Measurements from ENCODE around the gene CRIP3. TPM values are rescaled to one million over a fixed set of nuclear protein-coding genes. Genes with fewer than 3 reads are reported as not detected.

CRIP3 gene
- total and polyA plus RNA-seq, 2 of the 4 experiments (the other 2 are of a cell fraction), result not detected

DNA sequence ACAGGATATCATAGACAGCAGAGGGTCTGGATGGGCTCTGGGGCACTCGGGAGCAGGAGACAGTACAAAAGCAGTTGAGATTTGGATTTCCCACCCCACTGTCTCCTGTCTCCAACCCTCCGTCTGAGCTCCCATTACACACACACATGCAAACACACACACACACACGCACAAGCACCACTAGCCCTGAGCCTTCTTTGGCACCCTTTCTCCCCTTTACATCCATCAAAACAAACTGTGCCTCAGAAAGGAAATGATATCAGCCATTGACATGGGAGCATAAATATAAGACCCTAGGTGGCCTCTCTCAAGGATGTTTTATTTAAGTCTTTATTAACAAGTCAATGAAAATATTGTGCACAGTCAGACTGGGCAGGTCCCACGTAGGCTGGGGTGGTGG lies 47.8 kb downstream of the CRIP3 start:
- Histone ChIP-seq H3K4ac (ENCODE audit: low read depth, low read length) (no peak overlapping the region), H3K79me1 (ENCODE audit: low read depth in 1 of 2, low read length in 2 of 2) (no peaks in the 10 kb centered on the region), H3K9me1 (ENCODE audit: insufficient read depth, low read length) (no peaks in the 10 kb centered on the region), H3K4me1 (ENCODE audit: control insufficient read depth, insufficient read depth, low read length) (no peaks in the 10 kb centered on the region), H3K23ac (ENCODE audit: low read depth, low read length) (no peak overlapping the region), H4K5ac (ENCODE audit: low read depth, low read length) (no peak overlapping the region), H3K27ac (ENCODE audit: insufficient read depth, low read length) (no peak overlapping the region), H2BK5ac (ENCODE audit: low read depth, low read length, poor library complexity, severe bottlenecking) (no peak overlapping the region), H3K56ac (ENCODE audit: extremely low read depth, insufficient read depth, low read length) (no peak overlapping the region), H3K14ac (replicated peaks; ENCODE audit: low read depth, low read length) (no peak overlapping the region), H3K9me3 (ENCODE audit: control insufficient read depth, insufficient read depth, low read length) (no peaks in the 10 kb centered on the region), H3K4me2 (ENCODE audit: low read depth, low read length) (no peak overlapping the region), H4K20me1 (ENCODE audit: insufficient read depth, low read length) (no peaks in the 10 kb centered on the region), H2BK120ac (ENCODE audit: low read depth, low read length) (no peak overlapping the region), H2BK15ac (ENCODE audit: low read depth, low read length) (no peak overlapping the region), H2AK5ac (ENCODE audit: low read depth, low read length) (no peak overlapping the region), H4K8ac (ENCODE audit: low read depth in 2 of 2, low read length in 2 of 2) (no peak overlapping the region), H3K18ac (ENCODE audit: low read depth, low read length) (no peak overlapping the region), H3K9ac (ENCODE audit: low read depth, low read length) (no peak overlapping the region), H2BK20ac (ENCODE audit: low read depth, low read length) (no peak overlapping the region), H3K27me3 (ENCODE audit: control insufficient read depth, insufficient read depth, low read length) (peaks cover 34% of the 10 kb centered on the region), H2AK9ac (replicated peaks; ENCODE audit: low read depth, low read length, poor library complexity) (no peak overlapping the region), H2AFZ (replicated peaks; ENCODE audit: low read length, poor library complexity) (no peak overlapping the region), H3K4me3 (ENCODE audit: insufficient read depth, low read depth, low read length) (no peak overlapping the region), H4K91ac (ENCODE audit: insufficient read depth, low read depth, low read length) (no peak overlapping the region), H3K36me3 (ENCODE audit: control insufficient read depth, insufficient read depth, low read length) (no peaks in the 10 kb centered on the region)
- BruUV-seq (replicated peaks), result no TSS peak
- no CpG with 5 or more reads among the region's 4 CpGs for whole genome bisulfite sequencing, 2 experiments (ENCODE audit: extremely low coverage in 2 of 2, insufficient read length in 1 of 2)
- dilution Hi-C loops (cut with HindIII; ENCODE audit: low sequenced_read_pairs, unreplicated experiment) (no loop called here), in situ Hi-C loops (cut with MboI; ENCODE audit: low sequenced_read_pairs) (loop anchor here (5.0 kb wide), 1 partner anchor 72 kb away; no protein-coding TSS in a partner anchor), intact Hi-C loops (cut with micrococcal nuclease) (no loop called here)
- CTCF ChIA-PET, result no interaction called here
- no peak for DNase-seq
- TF ChIP-seq, protein P1, sequence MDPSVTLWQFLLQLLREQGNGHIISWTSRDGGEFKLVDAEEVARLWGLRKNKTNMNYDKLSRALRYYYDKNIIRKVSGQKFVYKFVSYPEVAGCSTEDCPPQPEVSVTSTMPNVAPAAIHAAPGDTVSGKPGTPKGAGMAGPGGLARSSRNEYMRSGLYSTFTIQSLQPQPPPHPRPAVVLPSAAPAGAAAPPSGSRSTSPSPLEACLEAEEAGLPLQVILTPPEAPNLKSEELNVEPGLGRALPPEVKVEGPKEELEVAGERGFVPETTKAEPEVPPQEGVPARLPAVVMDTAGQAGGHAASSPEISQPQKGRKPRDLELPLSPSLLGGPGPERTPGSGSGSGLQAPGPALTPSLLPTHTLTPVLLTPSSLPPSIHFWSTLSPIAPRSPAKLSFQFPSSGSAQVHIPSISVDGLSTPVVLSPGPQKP (IDR thresholded peaks at IDR 0.05; ENCODE audit: borderline replicate concordance, low read depth, low read length), result no peak
- TF ChIP-seq CHD1 (IDR thresholded peaks at IDR 0.05; ENCODE audit: low read depth, low read length) (no peak), RAD21 (IDR thresholded peaks at IDR 0.05; ENCODE audit: low read length) (no peak), RCOR1 (IDR thresholded peaks at IDR 0.05; ENCODE audit: insufficient replicate concordance, low read length) (no peak), NFE2L2 (IDR thresholded peaks at IDR 0.05; ENCODE audit: low read depth, low read length) (no peak), CEBPB (IDR thresholded peaks at IDR 0.05; ENCODE audit: low read depth, low read length) (no peak)
- TF ChIP-seq, protein P2, sequence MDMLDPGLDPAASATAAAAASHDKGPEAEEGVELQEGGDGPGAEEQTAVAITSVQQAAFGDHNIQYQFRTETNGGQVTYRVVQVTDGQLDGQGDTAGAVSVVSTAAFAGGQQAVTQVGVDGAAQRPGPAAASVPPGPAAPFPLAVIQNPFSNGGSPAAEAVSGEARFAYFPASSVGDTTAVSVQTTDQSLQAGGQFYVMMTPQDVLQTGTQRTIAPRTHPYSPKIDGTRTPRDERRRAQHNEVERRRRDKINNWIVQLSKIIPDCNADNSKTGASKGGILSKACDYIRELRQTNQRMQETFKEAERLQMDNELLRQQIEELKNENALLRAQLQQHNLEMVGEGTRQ (IDR thresholded peaks at IDR 0.05; ENCODE audit: low read depth, low read length), result no peak
- POLR2A ChIA-PET (ENCODE audit: unreplicated experiment), result no interaction called here
- ATAC-seq (ENCODE audit: low read depth), result no peak

Data from IMR-90 (cell line).